Tibial nerve (tissue), 3 donors: Measurements from ENCODE around the gene STRN3.

ENCODE experiments used
- POLR2A ChIP-seq, 2 donors: fragments of 450-650 bp; IDR thresholded peaks; one replicate each; pipeline ENCODE4 v1.6.1; 2017; ENCODE audit warnings: antibody characterized with exemption in 2 of 2, mild to moderate bottlenecking in 2 of 2, moderate library complexity in 2 of 2
- TF ChIP-seq, protein P1 (sequence below), 5 experiments: fragments of 200-600 bp in 3 of 5; fragments of 450-650 bp in 2 of 5; sonication (generic) in 3 of 5; IDR thresholded peaks; one replicate each; pipeline ENCODE4 v1.5.1; 2016 to 2019; ENCODE audit warnings: antibody characterized with exemption in 5 of 5, mild to moderate bottlenecking in 3 of 5, moderate library complexity in 2 of 5

DNA sequence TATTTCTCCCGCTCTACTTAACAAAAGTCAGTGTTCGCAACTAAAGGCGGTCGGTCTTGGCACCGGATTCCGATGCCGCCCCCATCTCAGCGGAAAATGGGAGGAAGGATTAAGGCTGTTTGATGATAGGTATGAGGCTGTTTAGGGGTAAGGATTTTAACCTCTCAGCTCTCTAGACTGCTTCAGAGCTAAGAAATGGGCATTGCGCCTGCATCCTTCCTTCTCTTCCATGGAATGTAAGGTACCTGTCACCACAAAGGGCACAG lies 150.5 kb downstream of the STRN3 start:
- TF ChIP-seq, protein P1, sequence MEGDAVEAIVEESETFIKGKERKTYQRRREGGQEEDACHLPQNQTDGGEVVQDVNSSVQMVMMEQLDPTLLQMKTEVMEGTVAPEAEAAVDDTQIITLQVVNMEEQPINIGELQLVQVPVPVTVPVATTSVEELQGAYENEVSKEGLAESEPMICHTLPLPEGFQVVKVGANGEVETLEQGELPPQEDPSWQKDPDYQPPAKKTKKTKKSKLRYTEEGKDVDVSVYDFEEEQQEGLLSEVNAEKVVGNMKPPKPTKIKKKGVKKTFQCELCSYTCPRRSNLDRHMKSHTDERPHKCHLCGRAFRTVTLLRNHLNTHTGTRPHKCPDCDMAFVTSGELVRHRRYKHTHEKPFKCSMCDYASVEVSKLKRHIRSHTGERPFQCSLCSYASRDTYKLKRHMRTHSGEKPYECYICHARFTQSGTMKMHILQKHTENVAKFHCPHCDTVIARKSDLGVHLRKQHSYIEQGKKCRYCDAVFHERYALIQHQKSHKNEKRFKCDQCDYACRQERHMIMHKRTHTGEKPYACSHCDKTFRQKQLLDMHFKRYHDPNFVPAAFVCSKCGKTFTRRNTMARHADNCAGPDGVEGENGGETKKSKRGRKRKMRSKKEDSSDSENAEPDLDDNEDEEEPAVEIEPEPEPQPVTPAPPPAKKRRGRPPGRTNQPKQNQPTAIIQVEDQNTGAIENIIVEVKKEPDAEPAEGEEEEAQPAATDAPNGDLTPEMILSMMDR (IDR thresholded peaks at IDR 0.05), result no peak
- TF ChIP-seq POLR2A (IDR thresholded peaks at IDR 0.05), result no peak
